Measurements from ENCODE around the gene ZNF579.
"Not testable (repeated sequence)": the region's sequence is repeated elsewhere in the genome, so short reads cannot be mapped to it uniquely, and the experiment has no call there.

The ZNF579 gene

DNA sequence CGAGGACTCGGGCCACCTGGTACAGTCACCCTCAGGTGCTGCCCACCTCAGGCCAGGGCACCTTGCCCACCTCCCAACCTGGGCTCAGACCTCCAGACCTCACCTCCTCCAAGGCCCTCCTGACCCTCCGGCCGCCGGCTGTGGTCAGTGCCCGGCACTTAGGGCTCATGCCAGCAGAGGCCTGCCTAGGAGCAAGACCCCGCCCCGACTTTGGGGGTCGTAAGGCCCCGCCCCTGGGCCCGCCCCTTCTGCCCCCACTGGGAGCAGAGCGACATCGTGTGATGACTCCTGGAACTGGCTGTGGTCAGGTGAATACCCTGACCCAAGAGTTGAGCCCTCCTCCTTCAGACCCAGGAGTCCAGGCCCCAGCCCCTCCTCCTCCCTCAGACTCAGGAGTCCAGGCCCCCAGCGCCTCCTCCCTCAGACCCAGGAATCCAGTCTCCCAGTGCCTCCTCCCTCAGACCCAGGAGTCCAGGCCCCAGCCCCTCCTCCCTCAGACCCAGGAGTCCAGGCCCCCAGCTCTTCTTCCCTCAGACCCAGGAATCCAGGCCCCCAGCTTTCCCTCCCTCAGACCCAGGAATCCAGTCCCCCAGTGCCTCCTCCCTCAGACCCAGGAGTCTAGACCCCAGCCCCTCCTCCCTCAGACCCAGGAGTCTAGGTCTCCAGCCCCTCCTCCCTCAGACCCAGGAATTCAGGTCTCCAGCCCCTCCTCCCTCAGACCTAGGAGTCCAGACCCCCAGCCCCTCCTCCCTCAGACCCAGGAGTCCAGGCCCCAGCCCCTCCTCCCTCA lies 43.5 kb downstream of the ZNF579 start, which contains the start of gene SBK2:
SBK2 (minus strand) TSS at position 183 of the 790 bp plus-strand sequence. CDS start 839 bp downstream, outside the sequence.
- DNase-seq = no peak

DNA sequence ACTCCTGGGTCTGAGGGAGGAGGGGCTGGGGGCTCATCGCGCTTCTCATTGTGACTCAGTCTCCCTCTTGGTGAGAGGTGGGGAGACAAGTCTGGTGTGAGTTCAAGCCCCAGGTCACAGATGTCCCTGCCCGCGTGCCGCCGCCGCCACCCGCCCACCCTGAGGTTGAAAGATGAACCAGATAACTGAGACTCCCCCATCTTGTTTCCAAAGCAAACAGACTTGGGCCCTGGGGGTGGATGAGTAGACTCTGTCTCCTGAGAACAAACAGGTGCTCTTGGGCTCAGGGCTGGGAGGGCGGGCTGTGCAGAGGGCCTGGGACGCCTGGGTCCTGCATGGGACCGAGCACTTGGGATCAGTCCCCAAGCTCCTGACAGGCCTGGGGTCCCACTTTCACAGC lies 44.3 kb downstream of the ZNF579 start:
- DNase-seq = no peak

DNA sequence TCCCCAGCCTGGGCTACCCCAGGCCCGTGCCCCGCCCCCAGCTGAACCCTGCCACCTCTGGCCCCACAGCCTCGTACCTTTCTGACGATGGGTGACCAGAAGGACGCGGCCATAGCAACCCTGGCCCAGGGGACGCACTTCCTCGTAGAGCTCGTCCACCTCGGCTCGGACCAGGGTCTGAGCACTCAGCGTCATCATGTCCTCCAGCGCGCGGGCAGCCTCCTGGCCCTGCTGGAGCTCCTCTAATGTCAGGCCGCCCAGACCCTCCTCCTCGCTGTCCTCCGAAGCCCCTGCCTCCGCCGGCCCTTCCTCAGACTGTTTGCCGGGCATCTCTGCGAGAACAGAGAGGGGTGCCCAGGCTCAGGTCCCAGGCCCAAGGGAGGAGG lies 44.7 kb downstream of the ZNF579 start:
- no peak for DNase-seq

DNA sequence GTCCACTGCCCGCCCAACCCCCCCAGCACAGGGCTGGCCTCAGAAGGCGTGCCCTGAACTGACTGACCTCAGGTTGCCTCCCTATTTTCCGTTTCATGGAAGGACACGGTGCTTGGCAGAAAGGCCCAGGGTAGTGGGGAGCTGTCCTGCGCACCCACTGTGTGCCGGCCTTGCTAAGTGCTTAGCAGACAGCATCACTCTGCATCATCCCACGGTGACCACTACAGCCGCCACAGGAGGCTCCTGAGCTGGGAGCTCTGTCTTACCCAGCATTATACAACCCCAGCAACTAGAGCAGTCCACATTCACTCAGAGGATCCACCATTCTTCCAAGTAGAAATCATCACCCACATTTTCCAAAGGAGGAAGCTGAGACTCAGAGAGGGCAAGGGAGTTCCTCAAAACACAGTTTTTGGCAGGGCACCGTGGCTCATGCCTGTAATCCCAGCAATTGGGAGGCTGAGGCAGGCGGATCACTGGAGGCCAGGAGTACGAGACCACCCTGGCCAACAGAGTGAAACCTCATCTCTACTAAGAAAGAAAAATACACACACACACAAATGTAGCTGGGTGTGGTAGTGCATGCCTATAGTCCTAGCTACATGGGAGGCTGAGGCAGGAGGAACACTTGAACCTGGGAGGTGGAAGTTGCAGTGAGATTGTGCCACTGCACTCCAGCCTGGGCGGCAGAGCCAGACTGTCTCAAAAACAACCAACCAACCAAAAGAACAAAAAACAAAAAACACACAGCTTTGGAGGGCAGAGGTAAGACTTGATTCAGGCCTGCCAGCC lies 45.3 kb downstream of the ZNF579 start:
- DNase-seq = no peak

DNA sequence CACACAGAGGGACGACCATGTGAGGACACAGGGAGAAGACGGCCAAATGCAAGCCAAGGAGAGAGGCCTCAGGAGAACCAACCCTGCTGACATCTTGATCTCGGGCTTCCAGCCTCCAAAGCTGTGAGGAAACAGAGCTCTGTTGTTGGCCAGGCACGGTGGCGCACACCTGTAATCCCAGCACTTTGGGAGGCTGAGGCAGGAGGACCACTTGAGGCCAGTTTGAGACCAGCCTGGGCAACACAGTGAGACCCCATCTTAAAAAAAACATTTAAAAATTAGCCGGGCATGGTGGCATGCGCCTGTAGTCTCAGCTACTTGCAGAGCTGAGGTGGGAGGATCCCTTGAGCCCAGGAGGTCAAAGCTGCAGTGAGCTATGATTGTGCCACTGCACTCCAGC lies 46.4 kb downstream of the ZNF579 start:
- DNase-seq = not testable (repeated sequence)

DNA sequence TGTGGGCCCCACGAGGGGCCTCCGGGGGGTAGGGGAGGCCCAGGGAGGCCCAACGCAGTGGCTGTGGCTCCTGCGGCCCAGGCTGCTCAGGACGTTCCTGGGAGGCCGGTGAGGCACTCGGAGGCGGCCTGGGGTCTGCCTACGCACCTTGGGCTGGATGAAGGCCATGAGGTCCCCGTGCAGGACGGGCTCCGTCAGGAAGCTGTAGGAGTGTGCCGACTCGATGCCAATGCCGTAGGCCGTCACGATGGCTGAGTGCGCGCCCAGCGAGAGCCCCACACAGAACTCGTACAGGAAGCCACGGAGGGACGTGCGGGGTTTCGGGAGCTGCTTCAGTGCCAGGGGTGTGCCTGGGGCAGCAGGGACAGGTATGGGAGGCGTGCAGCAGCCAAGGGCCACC lies 49.7 kb downstream of the ZNF579 start:
- DNase-seq = no peak

DNA sequence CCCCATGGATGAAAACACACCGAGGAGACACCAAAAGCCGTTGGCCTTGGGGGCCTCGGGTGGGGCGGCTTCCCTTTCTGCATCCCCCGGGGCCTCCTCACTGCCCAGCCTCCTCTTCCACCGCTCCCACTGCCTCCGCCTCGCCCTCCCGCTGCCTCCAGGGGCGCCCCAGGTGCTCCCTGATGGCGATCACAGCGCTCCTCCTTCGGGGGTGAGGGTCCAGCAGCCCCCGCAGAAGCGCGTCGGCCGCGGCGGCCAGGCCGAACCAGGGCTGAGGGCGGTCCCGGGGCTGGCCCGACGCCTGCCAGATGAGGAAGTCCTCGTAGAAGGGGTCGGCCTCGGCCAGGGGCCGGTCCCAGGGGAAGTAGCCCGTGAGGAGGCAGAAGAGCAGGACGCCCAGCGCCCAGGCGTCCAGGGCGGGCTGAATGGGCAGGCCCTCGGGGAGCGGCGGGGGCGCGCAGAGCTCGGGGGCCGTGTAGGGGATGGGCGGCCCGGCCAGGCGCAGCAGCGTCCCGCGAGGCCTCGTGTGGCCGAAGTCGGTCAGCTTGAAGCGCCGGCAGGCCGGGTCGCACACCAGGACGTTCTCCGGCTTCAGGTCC lies 50.9 kb downstream of the ZNF579 start:
- no peak for DNase-seq

DNA sequence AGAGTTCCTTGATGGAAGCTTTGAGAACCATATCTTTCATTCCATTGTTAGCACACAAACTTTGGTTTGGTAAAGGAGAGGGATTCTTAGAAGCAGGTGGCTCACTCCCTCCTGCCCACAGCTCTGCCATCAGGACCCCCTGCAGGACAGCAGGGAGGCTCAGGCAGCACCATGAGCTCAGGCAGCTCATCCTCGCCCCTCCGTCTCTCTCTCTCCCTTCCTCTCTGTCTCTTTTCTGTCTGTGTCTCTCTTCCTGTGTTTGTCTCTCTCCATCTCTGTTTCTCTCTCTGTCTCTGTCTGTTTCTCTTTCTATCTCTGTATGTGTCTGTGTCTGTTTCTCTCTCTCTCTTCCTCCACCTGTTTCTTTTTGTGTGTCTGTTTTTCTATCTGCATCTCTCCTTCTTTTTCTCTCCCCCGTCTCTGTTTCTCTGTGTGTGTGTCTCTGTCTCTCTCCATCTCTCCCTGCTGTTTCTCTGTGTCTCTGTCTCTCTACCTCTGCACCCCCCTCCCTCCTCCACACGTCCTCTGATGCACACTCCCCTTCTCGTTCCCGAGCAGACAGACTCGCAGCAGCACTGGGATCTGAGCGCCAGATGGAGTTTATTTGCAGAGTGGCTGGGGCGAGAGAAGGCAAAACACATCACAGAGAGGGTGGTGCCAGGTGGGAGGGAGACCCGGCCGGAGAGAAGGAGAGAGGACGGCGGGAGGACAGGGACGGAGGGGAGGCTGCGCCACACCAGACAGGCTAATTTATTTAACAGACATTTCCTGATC lies 52.4 kb downstream of the ZNF579 start:
- DNase-seq = no peak

DNA sequence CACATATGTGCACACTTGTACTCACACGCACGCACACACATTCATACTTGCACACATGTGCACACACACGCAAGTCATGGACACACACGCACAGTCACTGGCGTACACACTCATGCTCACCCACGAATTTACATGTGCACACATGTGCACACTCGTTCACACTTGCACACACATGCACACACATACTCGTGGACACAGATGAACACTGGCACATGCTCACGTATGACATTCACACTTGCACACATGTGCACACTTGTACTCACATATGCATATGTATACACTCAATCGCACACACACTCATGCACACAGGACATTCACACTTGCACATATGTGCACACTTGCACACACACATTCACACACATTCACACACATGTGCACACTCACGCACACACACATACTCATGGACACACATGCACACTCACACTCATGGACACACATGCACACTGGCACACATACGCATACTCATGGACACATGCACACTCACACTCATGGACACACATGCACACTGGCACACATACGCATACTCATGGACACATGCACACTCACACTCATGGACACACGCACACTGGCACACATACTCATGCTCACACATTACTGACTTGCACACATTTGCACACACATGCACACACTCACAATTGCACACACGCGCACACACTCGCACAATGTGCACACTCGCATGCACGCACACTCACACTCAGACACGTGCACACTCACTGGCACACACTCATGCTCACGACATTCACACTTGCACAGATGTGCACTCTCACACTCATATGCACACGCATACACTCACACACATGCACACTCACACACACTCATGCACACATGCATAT lies 53.2 kb downstream of the ZNF579 start:
- DNase-seq = no peak
